ENCODE data around the gene ZNF487.
A peak's percentile ranks its signal among the peaks of the same experiment; 100 is the strongest.

Gene ZNF487

DNA sequence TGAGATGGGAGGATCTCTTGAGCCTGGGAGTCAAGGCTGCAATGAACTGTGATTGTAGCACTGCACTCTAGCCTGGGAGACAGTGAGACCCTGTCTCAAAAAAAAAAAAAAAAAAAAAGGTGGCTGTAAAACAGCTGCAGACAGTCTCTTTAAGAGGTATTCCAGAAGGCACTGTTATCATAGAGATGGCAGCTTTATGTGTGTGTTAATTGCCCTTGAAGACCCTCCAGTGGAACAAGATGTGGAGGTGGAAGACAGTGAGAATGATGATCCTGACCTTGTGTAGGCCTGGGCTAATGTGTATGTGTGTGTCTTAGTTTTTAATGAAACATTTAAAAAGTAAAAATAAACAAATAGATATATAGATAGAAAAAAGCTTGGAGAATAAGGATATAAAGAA is 66.0 kb downstream of the ZNF487 start:
- Histone ChIP-seq H3K4me1 (ENCODE audit: control insufficient read depth, insufficient read depth, low read length) (no peaks in the 10 kb centered on the region), H3K27ac (ENCODE audit: extremely low read depth, low read depth, low read length) (no peak overlapping the region), H3K36me3 (ENCODE audit: control insufficient read depth in 2 of 2, insufficient read depth in 1 of 2, low read length in 2 of 2) (no peaks in the 10 kb centered on the region), H3K4me3 (ENCODE audit: low read depth, low read length) (no peak overlapping the region), H3K9me3 (ENCODE audit: control insufficient read depth, insufficient read depth, low read depth, low read length) (no peaks in the 10 kb centered on the region)
- POLR2A ChIA-PET, result no interaction called here
- TF ChIP-seq ZBTB20 (tag by site-specific recombination; IDR thresholded peaks at IDR 0.05), result no peak
- no peak for TF ChIP-seq ZNF701 (tag by site-specific recombination; IDR thresholded peaks at IDR 0.05)
- TF ChIP-seq ZSCAN16 (tag by site-specific recombination; IDR thresholded peaks at IDR 0.05), result no peak
- TF ChIP-seq ZXDB (tag by site-specific recombination; IDR thresholded peaks at IDR 0.05), result no peak
- CTCF ChIA-PET, result interaction anchor here (0.7 kb wide), 1 partner anchor 234 kb away, joined by 3 read pairs; no protein-coding TSS in a partner anchor

DNA sequence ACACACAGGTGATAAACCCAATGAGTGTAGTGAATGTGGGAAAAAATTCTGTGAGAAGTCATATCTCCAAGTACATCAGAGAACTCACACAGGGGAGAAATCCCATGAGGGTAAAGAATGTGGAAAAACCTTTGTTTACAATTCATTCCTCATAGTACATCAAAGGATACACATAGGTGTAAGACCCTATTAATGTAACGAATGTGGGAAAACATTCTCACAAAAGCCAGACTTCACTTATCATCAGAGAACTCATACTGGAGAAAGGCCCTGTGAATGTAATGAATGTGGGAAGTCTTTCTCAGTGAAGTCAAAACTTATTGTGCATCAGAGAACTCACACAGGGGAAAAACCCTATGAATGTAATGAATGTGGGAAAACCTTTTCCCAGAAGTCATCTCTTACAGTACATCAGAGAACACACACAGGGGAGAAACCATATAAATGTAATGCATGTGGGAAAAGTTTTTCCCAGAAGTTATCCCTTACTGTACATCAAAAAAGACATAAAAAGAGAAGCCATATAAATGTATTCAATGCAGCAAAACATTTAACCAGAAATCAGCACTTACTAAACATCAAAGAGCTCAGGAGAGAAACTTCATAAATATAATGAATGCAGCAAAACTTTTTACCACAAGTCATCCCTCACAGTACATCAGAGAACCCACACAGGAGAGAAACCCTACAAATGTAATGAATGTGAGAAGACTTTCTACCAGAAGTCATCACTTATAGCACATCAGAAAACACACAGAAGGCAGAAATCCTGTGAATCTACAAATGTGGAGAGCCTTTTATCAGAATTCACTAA is 87.7 kb downstream of the ZNF487 start:
- Histone ChIP-seq H3K4me1 (ENCODE audit: control insufficient read depth, insufficient read depth, low read length) (no peaks in the 10 kb centered on the region), H3K9me3 (ENCODE audit: control insufficient read depth, insufficient read depth, low read depth, low read length) (no peaks in the 10 kb centered on the region), H3K4me3 (ENCODE audit: low read depth, low read length) (no peak overlapping the region), H3K36me3 (ENCODE audit: control insufficient read depth in 2 of 2, insufficient read depth in 1 of 2, low read length in 2 of 2) (no peaks in the 10 kb centered on the region), H3K27ac (ENCODE audit: extremely low read depth, low read depth, low read length) (no peak overlapping the region)
- TF ChIP-seq ZNF529 (tag by site-specific recombination; IDR thresholded peaks at IDR 0.05; ENCODE audit: insufficient replicate concordance) (no peak), MZF1 (tag by site-specific recombination; IDR thresholded peaks at IDR 0.05; ENCODE audit: borderline replicate concordance) (no peak), SETDB1 (IDR thresholded peaks at IDR 0.05; ENCODE audit: insufficient read length, low read length) (peak; percentile 98), TRIM28 (IDR thresholded peaks at IDR 0.05; ENCODE audit: borderline replicate concordance, low read length) (peak; percentile 93; the same call in 1 of the 2 replicates), ZNF423 (tag by site-specific recombination; IDR thresholded peaks at IDR 0.05) (no peak), ZNF274 (IDR thresholded peaks at IDR 0.05; ENCODE audit: low read length) (peak; percentile 76), ZNF274 (tag by site-specific recombination; IDR thresholded peaks at IDR 0.05; ENCODE audit: borderline replicate concordance) (peak; percentile 97), ZNF596 (tag by site-specific recombination; IDR thresholded peaks at IDR 0.05) (no peak), ZNF146 (tag by site-specific recombination; IDR thresholded peaks at IDR 0.05) (no peak), ZNF792 (tag by site-specific recombination; IDR thresholded peaks at IDR 0.05) (no peak)
- TF ChIP-seq, protein P1, sequence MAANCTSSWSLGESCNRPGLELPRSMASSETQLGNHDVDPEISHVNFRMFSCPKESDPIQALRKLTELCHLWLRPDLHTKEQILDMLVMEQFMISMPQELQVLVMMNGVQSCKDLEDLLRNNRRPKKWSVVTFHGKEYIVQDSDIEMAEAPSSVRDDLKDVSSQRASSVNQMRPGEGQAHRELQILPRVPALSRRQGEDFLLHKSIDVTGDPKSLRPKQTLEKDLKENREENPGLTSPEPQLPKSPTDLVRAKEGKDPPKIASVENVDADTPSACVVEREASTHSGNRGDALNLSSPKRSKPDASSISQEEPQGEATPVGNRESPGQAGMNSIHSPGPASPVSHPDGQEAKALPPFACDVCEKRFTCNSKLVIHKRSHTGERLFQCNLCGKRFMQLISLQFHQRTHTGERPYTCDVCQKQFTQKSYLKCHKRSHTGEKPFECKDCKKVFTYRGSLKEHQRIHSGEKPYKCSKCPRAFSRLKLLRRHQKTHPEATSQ (tag by site-specific recombination; IDR thresholded peaks at IDR 0.05), result no peak
- TF ChIP-seq, protein P2, sequence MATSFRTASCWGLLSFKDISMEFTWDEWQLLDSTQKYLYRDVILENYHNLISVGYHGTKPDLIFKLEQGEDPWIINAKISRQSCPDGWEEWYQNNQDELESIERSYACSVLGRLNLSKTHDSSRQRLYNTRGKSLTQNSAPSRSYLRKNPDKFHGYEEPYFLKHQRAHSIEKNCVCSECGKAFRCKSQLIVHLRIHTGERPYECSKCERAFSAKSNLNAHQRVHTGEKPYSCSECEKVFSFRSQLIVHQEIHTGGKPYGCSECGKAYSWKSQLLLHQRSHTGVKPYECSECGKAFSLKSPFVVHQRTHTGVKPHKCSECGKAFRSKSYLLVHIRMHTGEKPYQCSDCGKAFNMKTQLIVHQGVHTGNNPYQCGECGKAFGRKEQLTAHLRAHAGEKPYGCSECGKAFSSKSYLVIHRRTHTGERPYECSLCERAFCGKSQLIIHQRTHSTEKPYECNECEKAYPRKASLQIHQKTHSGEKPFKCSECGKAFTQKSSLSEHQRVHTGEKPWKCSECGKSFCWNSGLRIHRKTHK (tag by site-specific recombination; IDR thresholded peaks at IDR 0.05), result no peak
- TF ChIP-seq, protein P3, sequence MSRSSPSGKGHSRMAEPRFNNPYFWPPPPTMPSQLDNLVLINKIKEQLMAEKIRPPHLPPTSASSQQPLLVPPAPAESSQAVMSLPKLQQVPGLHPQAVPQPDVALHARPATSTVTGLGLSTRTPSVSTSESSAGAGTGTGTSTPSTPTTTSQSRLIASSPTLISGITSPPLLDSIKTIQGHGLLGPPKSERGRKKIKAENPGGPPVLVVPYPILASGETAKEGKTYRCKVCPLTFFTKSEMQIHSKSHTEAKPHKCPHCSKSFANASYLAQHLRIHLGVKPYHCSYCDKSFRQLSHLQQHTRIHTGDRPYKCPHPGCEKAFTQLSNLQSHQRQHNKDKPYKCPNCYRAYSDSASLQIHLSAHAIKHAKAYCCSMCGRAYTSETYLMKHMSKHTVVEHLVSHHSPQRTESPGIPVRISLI (tag by site-specific recombination; IDR thresholded peaks at IDR 0.05), result no peak
- TF ChIP-seq, protein P4, sequence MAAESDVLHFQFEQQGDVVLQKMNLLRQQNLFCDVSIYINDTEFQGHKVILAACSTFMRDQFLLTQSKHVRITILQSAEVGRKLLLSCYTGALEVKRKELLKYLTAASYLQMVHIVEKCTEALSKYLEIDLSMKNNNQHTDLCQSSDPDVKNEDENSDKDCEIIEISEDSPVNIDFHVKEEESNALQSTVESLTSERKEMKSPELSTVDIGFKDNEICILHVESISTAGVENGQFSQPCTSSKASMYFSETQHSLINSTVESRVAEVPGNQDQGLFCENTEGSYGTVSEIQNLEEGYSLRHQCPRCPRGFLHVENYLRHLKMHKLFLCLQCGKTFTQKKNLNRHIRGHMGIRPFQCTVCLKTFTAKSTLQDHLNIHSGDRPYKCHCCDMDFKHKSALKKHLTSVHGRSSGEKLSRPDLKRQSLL (tag by site-specific recombination; IDR thresholded peaks at IDR 0.05), result no peak
- TF ChIP-seq, protein P5, sequence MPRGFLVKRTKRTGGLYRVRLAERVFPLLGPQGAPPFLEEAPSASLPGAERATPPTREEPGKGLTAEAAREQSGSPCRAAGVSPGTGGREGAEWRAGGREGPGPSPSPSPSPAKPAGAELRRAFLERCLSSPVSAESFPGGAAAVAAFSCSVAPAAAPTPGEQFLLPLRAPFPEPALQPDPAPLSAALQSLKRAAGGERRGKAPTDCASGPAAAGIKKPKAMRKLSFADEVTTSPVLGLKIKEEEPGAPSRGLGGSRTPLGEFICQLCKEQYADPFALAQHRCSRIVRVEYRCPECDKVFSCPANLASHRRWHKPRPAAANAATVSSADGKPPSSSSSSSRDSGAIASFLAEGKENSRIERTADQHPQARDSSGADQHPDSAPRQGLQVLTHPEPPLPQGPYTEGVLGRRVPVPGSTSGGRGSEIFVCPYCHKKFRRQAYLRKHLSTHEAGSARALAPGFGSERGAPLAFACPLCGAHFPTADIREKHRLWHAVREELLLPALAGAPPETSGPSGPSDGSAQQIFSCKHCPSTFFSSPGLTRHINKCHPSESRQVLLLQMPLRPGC (tag by site-specific recombination; IDR thresholded peaks at IDR 0.05), result no peak
- CTCF ChIA-PET, result no interaction called here
- POLR2A ChIA-PET, result no interaction called here

Measured in HEK293 (cell line).